ENCODE data around the gene MPP4. TPM values are rescaled to one million over a fixed set of nuclear protein-coding genes. Genes with fewer than 3 reads are reported as not detected.
A peak's percentile ranks its signal among the peaks of the same experiment; 100 is the strongest.

Gene MPP4
- total RNA-seq, 1 donor from 2014 or later, result not detected

DNA sequence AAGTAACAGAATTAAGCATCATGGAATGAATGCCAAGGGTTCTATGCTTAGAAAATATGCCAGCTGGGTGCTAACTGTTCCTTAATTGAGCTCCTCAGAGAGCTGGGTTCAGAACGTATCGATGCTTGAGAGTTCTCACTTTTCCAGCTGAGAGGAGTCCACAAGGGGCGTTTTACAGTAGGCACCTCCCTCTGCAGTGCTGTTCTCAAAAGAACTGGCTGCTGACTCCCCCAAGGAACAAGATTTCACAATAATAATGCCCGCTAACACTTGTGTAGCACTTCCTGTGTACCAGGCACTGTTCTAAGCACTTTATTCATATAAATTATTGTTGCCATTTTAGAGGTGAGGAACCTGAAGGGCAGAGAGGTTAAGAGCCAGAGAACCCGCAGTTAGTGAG, 37.1 kb downstream of the MPP4 start:
- intact Hi-C loops (cut with DNase I), result no loop called here
- no peak overlapping the region for H3K4me3 ChIP-seq
- TF ChIP-seq, protein P1, sequence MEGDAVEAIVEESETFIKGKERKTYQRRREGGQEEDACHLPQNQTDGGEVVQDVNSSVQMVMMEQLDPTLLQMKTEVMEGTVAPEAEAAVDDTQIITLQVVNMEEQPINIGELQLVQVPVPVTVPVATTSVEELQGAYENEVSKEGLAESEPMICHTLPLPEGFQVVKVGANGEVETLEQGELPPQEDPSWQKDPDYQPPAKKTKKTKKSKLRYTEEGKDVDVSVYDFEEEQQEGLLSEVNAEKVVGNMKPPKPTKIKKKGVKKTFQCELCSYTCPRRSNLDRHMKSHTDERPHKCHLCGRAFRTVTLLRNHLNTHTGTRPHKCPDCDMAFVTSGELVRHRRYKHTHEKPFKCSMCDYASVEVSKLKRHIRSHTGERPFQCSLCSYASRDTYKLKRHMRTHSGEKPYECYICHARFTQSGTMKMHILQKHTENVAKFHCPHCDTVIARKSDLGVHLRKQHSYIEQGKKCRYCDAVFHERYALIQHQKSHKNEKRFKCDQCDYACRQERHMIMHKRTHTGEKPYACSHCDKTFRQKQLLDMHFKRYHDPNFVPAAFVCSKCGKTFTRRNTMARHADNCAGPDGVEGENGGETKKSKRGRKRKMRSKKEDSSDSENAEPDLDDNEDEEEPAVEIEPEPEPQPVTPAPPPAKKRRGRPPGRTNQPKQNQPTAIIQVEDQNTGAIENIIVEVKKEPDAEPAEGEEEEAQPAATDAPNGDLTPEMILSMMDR (IDR thresholded peaks at IDR 0.05), result no peak

DNA sequence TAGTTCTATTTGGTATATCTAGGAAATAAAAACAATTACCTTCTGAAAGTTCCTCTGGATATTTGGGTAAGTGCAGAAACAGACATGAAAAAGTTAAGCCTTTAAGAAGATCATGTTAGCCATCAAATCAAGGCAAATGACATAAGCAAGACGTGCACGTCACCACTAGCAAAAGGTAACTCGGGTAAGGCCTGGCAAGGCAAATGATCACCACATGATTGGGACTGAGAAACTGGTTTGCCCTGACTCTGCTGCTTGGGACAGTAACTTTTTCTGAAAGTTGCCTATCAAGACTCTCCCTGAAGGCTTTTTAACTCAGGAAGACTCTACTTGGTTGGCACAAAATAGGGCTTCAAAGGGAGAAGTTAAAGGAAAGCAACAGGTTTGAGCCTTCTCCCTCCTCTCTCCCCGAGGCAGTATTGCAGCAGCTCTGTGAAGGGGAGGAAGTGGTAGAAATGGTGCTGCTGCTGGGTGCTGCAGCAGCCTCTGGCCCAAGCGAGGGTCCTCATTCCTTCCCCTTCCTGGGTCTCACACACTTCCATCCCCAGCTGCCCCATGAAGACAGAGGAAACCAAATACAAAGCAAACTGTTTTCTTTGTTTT, 38.0 kb downstream of the MPP4 start:
- H3K4me1 ChIP-seq, result no peaks in the 10 kb centered on the region
- no peaks in the 10 kb centered on the region for H3K27me3 ChIP-seq
- no peaks in the 10 kb centered on the region for H3K9me3 ChIP-seq
- TF ChIP-seq, protein P1 (IDR thresholded peaks at IDR 0.05), result no peak
- H3K27ac ChIP-seq, result no peak overlapping the region
- no peak for DNase-seq (ENCODE audit: low spot score in 2 of 2)
- no peak overlapping the region for H3K4me3 ChIP-seq
- intact Hi-C loops (cut with DNase I), result no loop called here
- H3K36me3 ChIP-seq, result no peaks in the 10 kb centered on the region

More for the DNA sequence above, 37.1 kb downstream of the MPP4 start:
- H3K36me3 ChIP-seq, result no peaks in the 10 kb centered on the region
- DNase-seq (ENCODE audit: low spot score in 2 of 2), result no peak
- H3K4me1 ChIP-seq, result no peaks in the 10 kb centered on the region
- no peak overlapping the region for H3K27ac ChIP-seq
- no peaks in the 10 kb centered on the region for H3K9me3 ChIP-seq
- no peaks in the 10 kb centered on the region for H3K27me3 ChIP-seq

DNA sequence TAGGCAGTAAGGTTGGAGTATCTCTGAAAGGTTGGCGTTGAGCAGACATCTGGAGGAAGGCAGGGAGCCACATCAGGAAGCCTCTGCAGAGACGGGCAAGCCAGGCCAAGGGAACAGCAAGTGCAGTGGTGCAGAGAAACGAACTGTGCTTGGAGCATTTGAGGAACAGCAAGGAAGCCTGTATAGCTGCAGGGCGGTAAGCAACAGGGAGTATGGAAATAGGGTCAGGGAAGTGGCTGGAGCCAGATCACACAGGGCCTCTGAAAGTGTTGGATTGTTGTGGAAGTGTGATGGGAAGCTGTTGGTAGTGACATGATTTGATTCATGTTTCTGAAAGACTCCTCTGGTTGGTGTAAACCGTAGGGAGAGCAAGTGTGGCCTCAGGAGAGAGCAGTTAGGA, 41.7 kb downstream of the MPP4 start:
- intact Hi-C loops (cut with DNase I), result no loop called here
- DNase-seq (ENCODE audit: low spot score in 2 of 2), result no peak
- Histone ChIP-seq H3K27ac (no peak overlapping the region), H3K4me1 (no peaks in the 10 kb centered on the region), H3K9me3 (no peaks in the 10 kb centered on the region), H3K36me3 (no peaks in the 10 kb centered on the region), H3K27me3 (no peaks in the 10 kb centered on the region), H3K4me3 (no peak overlapping the region)
- TF ChIP-seq, protein P1 (IDR thresholded peaks at IDR 0.05), result no peak

DNA sequence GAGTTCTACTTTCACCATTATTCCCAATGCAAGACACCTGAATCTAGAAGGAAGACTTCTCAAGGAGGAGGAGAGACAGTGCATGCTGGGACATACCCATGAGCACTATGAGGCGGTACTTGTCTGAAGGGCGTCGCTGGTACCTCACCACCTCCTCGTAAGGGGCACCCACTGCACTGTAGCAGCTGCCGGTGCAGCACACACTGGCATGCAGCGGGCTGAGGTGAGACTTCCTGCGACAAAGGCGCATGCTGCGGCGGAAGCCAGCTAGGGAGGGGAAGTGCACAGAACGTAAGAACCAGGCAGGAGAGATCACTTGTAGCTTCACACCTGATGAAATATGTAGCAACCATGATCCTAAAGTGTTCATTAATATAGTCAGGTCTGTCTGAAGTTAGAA, 42.3 kb downstream of the MPP4 start:
- Histone ChIP-seq H3K9me3 (no peaks in the 10 kb centered on the region), H3K27me3 (no peaks in the 10 kb centered on the region), H3K36me3 (no peaks in the 10 kb centered on the region), H3K4me1 (no peaks in the 10 kb centered on the region), H3K27ac (no peak overlapping the region), H3K4me3 (no peak overlapping the region)
- TF ChIP-seq, protein P1 (IDR thresholded peaks at IDR 0.05), result no peak
- intact Hi-C loops (cut with DNase I), result no loop called here
- no peak for DNase-seq (ENCODE audit: low spot score in 2 of 2)

DNA sequence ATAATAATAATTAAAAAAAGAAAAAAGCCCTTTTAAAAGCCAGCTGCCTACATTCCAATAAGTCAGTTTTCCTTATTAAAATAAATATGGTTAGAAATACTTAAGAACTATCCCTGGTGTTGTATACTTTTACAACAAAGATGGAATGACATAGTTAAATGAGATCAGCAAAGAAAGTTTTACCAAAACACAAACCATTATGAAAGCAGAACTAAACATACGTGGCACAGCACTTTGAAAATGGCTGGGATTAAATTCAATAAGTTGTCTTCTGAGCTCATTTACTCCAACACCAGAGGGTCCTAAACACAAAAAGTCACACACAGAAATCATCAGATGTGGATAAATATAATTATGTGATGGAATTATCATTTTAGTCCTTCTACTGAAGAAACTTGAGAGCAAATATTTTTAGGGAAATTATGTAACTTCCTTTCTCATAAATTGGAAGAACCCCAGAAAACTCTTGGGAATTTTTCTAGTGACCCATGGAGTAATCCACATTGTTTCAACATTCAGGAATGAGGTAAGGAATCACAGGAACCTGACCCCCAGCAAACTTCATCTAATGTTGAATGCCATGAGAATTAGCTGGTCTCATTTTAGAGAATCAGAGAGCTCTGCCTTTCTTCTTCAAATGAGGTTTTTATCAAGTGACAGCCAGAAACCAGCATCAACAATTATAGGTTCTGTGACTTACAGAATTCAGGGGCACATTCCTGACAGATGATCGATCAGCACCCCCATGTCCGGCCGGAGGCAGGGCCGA, 43.6 kb downstream of the MPP4 start:
- TF ChIP-seq, protein P1 (IDR thresholded peaks at IDR 0.05), result no peak
- peak overlapping the region; percentile 2 to 54 for H3K27ac ChIP-seq
- H3K27me3 ChIP-seq, result no peaks in the 10 kb centered on the region
- H3K4me1 ChIP-seq, result no peaks in the 10 kb centered on the region
- H3K36me3 ChIP-seq, result no peaks in the 10 kb centered on the region
- DNase-seq (ENCODE audit: low spot score in 2 of 2), result no peak
- no peak overlapping the region for H3K4me3 ChIP-seq
- H3K9me3 ChIP-seq, result no peaks in the 10 kb centered on the region
- intact Hi-C loops (cut with DNase I), result loop anchor here (5.0 kb wide), 1 partner anchor 613 kb away; the partner anchor contains the start of gene NOP58

Data from ascending aorta (tissue), 2 donors.